ENCODE results near the gene ASH1L.
"Not testable (repeated sequence)": the region's sequence is repeated elsewhere in the genome, so short reads cannot be mapped to it uniquely, and the experiment has no call there.

The ASH1L gene

DNA sequence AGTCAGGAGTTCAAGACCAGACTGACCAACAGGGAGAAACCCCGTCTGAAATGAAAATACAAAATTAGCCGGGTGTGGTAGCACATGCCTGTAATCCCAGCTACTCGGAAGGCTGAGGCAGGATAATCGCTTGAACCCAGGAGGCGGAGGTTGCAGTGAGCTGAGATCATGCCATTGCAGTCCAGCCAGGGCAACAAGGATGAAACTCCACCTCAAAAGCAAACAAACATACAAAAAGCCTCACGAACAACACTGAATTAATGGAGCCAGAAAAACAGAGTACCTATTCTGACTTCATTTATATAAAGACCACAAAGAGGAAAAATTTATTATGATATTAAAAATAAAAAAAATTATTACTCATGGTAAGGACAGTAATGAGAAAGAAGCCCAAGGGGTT is 75.7 kb downstream of the ASH1L start:
- not testable (repeated sequence) for DNase-seq

DNA sequence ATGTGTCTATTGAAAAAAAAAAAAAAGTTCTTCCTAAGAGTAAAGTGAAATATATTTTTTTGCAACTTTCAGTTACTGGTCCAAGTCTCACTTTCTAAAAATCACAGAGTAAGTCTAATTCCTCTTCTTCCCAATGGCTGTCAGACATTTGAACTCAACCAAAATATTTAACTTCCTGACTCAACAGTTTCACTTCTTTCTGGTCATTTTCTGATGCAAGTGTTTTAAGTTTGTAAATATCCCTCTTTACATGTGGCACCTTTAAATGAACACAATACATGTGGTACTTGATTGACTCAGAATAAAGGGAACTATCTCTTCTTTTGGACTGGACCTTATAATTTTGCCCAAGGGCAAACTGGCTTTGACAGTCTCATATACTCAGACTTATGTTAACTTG is 76.7 kb downstream of the ASH1L start:
- no peak for DNase-seq

DNA sequence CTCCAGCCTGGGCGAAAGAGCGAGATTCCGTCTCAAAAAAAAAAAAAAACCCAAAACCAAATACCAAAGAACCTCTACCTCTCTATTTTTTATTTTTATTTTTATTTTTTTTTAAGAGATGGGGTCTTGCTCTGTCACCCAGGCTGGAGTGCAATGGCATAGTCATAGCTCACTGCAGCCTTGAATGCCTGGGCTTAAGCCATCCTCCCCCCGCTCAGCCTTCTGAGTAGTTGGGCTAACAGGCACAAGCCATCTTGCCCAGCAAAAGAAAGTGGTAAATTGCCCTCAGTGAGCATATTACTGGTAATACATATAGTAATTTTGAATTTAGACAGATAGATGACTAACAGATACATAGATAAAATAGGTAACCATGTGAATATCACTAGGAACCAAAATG is 77.4 kb downstream of the ASH1L start:
- DNase-seq = no peak

DNA sequence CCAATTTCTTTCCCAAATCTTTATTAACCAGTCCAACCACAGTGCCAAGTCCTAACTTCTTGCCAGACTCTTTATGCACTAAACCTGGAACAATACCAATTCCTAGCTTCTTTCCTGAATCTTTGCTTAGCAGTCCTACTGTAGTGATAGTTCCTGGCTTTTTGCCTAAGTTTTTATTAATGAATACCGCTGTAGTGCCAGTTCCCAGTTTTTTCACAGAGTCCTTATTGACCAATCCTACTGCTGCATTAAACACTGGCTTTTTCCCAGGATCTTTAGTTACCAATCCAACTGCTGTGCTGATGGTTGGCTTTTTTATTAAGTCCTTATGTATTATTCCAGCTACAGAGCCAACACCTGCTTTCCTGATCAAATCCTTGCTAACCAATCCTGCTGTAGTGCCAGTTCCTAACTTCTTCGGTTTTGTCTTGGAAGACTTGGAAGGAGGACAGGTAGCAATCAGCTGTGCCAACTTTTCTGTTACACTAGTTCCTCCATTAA is 80.8 kb downstream of the ASH1L start:
- no peak for DNase-seq

DNA sequence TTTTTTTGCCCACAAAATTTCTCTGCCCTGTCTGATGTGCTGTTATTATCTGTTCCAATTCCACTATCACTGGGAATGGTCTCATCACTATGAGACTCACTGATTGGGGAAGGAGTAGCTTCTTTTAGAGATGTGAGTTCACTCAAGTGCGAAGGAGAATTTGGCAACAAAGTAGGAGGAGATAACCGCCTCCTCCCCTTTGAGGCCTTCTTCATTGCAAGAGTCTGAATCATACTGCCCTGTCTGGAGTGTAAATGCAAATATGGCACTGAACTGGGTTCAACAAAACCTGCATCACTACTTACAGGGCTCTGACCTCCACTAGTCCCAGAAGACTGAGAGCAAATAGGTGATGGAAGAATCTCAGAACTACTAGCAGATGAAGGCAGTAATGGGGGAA is 83.4 kb downstream of the ASH1L start:
- DNase-seq = no peak

DNA sequence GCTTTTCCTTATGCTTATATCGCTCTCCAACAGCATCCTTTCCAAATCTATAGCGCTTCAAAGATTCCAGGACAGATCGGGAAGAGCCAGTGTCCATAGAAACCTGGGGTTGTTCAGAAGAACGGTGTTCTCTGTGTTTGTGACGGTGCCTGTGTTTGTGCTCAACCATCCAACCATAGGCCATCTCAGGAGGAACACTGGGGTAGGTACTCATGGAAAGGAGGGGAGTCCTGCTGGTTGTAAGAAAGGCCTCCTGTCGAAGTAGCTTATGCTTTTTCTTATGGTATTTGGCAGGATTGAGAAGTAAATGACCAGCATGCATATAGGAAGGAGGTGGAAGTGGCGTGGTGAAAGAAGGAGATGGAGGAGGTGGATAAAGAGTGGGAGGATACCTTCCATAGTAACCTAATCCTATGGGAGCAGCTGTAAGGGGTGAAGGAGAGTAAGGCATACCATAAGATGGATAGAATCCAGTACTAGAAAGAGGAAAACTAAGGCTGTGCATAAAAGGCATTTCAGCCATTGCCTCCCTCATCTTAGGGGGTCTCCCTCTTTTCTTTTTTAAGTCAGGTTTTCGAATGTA is 84.2 kb downstream of the ASH1L start:
- no peak for DNase-seq

DNA sequence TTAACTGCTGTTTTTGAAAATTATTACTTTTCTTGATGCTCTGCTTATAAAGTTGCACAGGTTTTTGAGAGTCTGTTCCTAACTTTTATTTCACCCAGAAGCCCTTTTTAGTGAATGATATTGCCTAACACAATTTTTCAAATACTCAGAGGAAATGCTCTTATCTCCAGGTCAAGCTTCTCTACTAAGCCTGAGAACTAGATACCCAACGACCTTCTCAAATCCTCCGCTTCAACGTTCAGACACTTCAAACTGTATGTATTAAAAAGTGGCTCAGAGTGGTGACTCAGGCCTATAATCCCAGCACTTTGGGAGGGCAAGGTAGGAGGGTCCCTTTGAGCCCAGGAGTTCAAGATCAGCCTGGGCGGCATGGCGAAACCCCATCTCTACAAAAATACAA is 88.5 kb downstream of the ASH1L start:
- no peak for DNase-seq

DNA sequence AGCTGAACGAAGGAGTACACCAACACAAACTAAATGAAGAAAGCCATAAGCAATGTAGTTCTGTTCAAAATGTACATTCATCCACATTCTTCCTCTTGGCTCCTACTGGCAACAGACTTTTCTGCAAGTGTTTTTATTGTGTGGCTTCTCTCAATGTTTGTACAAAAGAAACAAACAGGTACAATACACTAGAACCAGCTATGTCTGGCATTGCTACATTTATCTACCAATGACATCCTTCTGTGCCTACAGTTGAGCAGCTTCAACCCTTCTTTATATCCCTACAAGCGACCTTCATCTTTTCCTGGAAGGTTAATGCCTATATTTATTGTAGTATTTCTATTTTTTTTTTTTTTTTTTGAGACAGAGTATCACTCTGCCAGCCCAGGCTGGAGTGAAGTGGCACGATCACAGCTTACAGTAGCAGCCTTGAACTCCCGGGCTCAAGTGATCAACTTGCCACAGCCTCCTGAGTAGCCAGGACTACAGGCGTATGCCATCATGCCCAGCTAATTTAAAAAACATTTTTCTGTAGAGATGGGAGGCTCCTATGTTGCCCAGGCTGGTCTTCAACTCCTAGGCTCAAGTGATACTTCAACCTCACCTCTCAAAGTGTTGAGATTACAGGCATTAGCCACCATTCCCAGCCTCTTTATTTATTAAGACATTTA is 89.3 kb downstream of the ASH1L start:
- no peak for DNase-seq

DNA sequence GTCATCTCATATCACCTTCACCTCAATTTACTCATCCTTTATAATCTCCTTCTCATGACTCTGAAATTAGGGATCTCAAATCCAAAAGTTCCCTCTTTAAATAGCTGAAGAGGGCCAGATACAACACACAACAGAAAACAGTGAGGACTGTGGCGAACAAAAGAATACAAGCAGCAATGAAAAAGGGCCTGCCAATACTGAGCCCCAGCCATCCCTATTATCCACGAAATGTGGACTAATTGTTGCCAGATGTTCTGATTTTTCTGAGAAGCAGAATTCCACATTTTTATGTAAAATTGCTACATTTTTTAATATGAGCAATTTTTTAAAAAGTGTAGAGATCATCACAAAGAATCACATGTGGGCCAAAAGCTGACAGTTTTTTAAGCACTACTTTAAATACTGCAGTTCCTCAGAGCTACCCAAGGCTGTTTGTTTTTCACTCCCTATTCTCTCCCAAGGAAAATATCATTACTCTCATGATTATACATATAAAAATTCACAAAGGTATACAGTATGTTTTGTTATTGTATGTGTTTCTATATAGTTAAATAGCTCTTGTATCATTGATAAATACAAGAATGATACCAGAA is 90.0 kb downstream of the ASH1L start:
- no peak for DNase-seq

DNA sequence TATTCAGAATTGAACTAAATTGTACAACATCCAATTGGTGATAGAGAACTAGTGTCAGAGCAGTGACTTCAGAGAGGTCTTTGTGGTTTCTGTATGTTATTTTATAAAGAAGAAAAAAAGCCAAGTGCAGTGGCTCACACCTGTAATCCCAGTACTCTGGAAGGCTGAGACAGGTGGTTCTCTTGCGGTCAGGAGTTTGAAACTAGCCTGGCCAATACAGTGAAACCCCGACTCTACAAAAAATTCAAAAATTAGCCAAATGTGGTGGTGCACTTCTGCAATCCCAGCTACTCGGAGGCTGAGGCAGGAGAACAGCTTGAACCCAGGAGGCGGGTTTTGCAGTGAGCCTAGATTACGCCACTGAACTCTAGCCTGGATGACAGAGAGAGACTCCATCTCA is 90.7 kb downstream of the ASH1L start:
- DNase-seq = no peak

DNA sequence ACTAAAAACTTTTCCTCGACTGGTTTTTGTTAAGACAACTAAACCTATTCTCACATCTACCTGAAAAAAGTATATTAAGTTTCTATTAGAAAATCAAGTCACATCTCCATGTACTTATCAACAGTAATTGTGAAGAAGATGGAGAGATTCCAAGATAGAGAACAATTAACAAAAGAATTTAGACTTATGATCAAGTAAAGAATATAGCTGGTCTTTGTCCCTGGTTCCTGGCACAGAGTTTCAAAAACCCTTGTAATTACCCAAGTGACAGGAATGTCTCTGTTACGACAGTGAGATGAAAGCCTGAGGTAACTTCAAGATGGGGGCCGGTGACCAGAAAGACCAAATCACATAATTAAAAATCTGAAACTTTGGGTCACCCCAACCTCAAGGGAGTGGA is 91.6 kb downstream of the ASH1L start:
- no peak for DNase-seq

DNA sequence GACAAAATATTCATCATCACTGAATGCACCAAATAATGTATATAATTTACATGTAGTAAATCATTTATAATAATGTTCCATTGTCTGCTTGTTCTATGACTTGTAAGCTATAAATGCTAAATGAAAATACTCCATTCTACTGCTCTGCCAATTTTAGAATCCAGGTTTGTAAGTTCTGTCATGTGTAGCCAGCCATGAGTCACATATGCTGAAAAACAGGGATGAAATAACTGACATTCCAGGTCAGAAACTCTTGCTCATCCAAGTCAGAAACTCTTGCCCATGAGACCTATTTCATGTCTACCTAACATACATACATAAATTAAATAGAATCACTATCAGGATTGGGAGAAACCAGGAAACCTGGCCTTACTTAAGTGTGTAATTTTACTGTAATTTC is 95.6 kb downstream of the ASH1L start:
- no peak for DNase-seq

DNA sequence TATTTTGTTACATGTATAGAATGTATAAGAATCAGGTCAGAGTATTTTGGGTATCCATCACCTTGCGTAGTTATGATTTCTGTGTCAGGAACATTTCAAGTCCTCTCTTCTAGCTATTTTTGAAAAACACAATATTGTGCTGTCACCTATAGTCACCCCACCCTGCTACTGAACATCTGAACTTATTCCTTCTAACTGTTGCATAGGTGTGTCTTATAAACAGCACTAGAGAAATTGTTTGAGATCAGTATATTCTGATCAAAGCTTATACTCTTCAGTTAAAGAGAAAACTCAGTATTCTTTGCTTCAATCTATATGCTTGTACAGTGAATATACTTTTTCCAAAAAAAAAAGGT is 96.0 kb downstream of the ASH1L start:
- no peak for DNase-seq

DNA sequence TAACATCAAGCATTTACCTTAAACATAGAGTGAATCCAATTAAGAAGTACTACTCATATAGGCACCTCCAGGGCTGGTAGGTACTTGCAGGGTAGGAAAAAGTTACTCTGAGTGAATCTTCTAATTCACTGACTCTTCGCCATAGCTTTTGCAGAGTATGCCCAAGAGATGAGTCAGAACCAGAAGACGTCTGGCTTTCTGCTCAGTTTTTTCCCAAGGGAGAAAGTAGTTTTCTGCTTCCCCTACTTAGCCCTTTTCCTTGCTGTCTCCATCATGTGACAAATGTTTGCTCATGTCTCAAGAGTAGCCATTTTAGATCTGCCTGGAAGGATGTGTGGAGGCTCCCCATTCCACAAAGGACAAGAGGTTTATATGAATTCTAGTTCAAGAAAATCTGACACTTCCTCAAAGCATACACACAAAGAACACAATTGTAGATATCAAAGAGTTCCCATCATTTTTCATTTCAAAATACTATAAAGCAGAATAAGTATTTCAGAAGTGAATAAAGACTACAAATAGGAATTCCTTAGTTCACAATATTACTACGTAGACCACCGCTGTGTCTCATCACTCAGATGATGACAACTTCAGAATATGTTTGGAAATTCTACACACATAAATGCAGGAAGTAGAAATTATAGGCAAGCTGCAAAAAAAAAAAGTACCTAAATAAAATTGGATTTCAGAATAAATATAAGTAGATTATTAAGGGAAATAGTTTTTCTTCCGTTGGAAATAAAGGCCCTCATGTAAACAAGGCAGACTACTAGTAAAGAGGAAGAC is 98.5 kb downstream of the ASH1L start:
- DNase-seq = no peak

DNA sequence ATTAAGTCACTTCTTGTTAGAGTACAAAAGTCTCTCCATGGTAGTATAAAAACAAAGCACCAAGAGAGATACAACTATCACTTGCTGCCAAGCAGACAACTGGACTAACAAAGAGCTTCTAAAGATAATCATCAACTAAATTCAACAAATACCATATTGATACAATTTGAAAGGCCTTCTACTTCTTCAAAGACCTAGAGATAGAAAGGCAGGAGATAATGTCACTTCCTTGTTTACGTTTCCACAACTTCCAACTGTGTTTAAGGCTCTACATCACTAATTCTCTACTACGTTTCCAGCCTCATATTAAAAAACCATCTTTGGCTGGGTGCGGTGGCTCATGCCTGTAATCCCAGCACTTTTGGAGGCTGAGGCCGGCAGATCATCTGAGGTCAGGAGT is 104.5 kb downstream of the ASH1L start:
- DNase-seq = no peak

DNA sequence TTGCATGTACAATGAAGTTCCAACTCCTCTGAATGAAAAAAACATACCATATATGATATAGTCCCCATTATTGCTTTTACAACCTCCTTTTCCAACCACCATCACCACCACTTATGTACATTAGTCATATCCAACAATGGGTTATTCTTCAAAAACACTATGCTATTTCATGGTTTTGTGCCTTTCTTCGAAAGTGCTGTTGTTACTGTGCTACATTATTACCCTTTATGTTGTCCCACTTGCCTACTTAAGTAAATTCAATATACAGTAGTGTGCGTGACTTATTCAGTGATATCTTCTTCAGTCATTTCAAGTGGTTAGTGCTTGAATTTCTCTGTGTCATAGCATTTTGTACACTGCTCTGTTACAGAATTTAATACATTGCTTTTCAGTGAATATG is 105.3 kb downstream of the ASH1L start:
- no peak for DNase-seq

DNA sequence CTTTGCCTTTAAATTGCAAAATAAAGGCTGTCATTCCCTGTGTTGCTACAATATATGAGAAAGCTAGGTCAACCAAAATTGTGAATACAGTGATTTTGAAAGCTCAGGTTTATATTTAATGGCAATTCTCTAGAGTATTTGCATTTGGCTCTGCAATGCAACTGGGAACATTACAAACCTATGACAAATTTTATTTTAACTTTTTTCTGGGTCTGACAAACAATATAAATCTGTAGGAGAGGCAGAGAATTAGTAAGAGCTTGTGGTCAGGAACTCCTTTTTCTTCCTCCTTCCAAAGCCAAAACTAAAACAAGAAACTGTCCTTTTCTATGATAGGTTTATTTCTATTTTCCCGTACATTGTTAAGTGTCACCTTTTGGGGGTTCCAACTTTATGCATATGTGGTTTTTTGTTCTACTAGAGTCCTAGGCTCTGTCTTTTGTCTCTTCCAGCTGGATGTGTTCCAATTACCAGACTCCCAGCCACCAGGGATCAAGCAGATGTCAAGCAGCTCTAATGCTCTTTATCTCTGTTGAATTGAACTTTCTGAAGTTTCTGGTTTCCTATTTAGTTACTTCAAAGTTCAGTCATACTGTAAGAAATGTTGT is 106.9 kb downstream of the ASH1L start:
- no peak for DNase-seq

DNA sequence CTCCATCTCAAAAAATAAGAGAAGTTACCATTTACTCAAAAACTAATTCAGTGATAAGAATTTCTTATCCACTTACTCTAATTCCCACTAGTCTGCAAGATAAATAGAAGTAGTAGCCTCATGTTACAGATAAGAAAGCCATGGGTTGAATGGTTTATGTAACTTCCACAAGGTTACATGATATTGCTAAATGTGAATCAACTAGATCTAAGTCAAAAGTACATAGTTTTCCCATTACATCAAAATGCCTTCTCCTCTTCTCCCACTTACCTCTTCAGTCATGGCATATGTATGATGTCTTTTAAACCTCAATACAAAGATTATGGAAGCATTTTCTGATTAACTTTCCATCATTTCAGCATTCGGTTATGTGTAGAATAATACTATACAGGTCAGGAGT is 108.5 kb downstream of the ASH1L start:
- no peak for DNase-seq

DNA sequence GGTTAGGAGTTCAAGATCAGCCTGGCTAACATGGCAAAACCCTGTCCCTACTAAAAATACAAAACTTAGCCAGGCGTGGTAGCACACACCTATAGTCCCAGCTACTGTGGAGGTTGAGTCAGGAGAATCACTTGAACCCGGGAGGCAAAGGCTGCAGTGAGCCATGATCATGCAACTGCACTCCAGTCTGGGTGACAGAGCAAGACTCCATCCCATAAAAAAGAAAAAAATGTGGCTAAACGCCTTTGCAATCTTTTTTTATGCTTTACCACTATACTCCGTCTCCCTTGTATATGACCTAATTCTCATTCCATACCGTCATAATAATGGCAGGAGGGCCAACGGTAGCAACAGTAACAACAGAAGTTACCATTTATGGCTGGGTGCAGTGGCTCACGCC is 109.5 kb downstream of the ASH1L start:
- no peak for DNase-seq

DNA sequence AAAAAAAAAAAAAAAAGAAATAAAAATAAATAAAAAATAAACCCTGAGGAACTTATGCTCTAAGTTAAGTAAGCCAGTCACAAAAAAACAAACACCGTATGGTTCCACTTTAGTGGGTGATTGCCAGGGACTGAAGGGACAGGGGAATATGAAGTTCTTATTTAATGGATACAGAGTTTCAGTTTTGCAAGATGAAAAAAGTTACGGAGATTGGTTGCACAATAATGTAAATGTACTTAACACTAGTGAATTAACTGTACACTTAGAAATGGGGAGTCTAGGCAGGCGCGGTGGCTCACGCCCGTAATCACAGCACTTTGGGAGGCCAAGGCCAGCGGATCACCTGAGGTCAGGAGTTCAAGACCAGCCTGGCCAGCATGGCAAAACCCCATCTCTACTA is 111.4 kb downstream of the ASH1L start:
- DNase-seq = no peak

DNA sequence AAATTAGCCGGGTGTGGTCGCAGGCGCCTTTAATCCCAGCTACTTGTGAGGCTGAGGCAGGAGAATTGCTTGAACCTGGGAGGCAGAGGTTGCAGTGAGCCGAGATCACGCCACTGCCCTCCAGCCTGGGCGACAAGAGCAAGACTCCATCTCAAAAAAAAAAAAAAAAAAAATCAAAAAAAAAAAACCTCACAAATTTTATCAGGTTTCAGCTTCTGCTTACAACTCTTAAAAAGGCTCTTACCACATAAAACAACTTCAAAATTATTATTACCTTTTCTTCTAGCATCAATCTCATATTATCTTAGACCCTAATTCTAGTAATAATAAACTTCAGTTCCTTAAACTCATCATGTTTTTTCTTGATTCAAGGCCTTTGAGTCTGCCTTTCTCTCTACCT is 120.2 kb downstream of the ASH1L start:
- DNase-seq = not testable (repeated sequence)

DNA sequence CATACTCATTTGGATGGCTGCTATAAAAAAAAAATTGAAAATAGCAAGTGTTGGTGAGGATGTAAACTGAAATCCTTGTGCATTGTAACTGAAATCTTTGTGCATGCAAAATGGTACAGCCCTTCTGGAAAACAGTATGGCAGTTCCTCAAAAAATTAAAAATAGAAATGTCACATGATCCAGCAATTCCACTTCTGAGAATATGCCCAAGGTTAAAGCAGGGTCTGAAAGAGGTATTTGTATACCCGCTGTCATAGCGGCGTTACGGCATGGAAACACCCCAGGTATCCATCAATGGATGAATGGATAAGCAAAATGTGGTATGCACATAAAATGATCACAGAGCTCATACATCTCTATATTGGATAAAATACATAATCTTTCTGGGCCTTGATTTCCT is 125.2 kb downstream of the ASH1L start:
- no peak for DNase-seq

DNA sequence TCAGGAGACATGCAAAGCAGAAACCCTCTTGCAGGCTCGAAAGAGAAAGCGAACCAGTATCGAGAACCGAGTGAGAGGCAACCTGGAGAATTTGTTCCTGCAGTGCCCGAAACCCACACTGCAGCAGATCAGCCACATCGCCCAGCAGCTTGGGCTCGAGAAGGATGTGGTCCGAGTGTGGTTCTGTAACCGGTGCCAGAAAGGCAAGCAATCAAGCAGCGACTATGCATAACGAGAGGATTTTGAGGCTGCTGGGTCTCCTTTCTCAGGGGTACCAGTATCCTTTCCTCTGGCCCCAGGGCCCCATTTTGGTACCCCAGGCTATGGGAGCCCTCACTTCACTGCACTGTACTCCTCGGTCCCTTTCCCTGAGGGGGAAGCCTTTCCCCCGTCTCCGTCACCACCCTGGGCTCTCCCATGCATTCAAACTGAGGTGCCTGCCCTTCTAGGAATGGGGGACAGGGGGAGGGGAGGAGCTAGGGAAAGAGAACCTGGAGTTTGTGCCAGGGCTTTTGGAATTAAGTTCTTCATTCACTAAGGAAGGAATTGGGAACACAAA is 128.7 kb downstream of the ASH1L start:
- DNase-seq = not testable (repeated sequence)
